PC-3 (cell line): Measurements from ENCODE around the gene RAB29. TPM values are rescaled to one million over a fixed set of nuclear protein-coding genes. Genes with fewer than 3 reads are reported as not detected.

Source experiments
- ATAC-seq: fragments of 200-7000 bp; cut with Tn5 transposase; 2 replicates; pipeline ENCODE4 v1.9.1; 2020; ENCODE audit warnings: mild to moderate bottlenecking, moderate library complexity
- BruUV-seq: library from RNA; stranded (reverse); fragments of 400-500 nt; replicated peaks from 2 replicates; lab custom pipeline; 2021; lab: Mats Ljungman, UMichigan
- CTCF ChIA-PET: fragments of 300-600 bp; sonication (Branson Sonifier 250); formaldehyde crosslinking; loops from one replicate; lab custom pipeline; 2022; ENCODE audit warnings: antibody characterized with exemption; lab: Charles Lee
- POLR2A ChIA-PET: fragments of 300-600 bp; sonication (Branson Sonifier 250); formaldehyde crosslinking; loops from one replicate; lab custom pipeline; 2022; ENCODE audit warnings: antibody characterized with exemption; ENCODE audit not compliant: unreplicated experiment; lab: Charles Lee
- DNase-seq: peaks from one replicate; pipeline ENCODE4 v3.0.0-alpha.2; 2015
- H2AFZ ChIP-seq: fragments of 300-600 bp; sonication (generic); 2 replicates; pipeline ENCODE4 v1.6.0; 2016; ENCODE audit warnings: antibody characterized with exemption, low read length
- H3F3A ChIP-seq: fragments of 300-600 bp; sonication (generic); one replicate; pipeline ENCODE4 v1.6.0; 2017; ENCODE audit warnings: antibody characterized with exemption, low read length, control low read depth, mild to moderate bottlenecking; ENCODE audit not compliant: unreplicated experiment
- H3K27ac ChIP-seq: fragments of 300-600 bp; sonication (generic); 2 replicates; pipeline ENCODE4 v1.5.1; 2016; ENCODE audit warnings: mild to moderate bottlenecking, low read length
- H3K27me3 ChIP-seq: fragments of 300-600 bp; sonication (generic); 2 replicates; pipeline ENCODE4 v1.6.1; 2016; ENCODE audit warnings: low read length, mixed read lengths
- H3K36me3 ChIP-seq: fragments of 300-600 bp; sonication (generic); 2 replicates; pipeline ENCODE4 v1.6.1; 2016; ENCODE audit warnings: low read depth, mixed run types, low read length, mixed read lengths
- H3K4me1 ChIP-seq: fragments of 300-600 bp; sonication (generic); 2 replicates; pipeline ENCODE4 v1.5.1; 2016; ENCODE audit warnings: low read length; ENCODE audit not compliant: insufficient read depth
- H3K4me2 ChIP-seq: fragments of 300-600 bp; sonication (generic); 2 replicates; pipeline ENCODE4 v1.6.0; 2016; ENCODE audit warnings: low read length
- H3K4me3 ChIP-seq: fragments of 300-600 bp; sonication (generic); 2 replicates; pipeline ENCODE4 v1.5.1; 2016; ENCODE audit warnings: mild to moderate bottlenecking, low read length, mixed read lengths
- H3K79me2 ChIP-seq: fragments of 300-600 bp; sonication (generic); 2 replicates; pipeline ENCODE4 v1.6.1; 2017; ENCODE audit warnings: low read length, mixed read lengths
- H3K9ac ChIP-seq: fragments of 300-600 bp; sonication (generic); 2 replicates; pipeline ENCODE4 v1.6.0; 2016; ENCODE audit warnings: mild to moderate bottlenecking, low read length
- H3K9me2 ChIP-seq: fragments of 300-600 bp; sonication (generic); replicated peaks from 2 replicates; pipeline ENCODE4 v1.6.1; 2016; ENCODE audit warnings: mixed run types, low read length, mixed read lengths
- H3K9me3 ChIP-seq: fragments of 300-600 bp; sonication (generic); 2 replicates; pipeline ENCODE4 v1.6.1; 2016; ENCODE audit warnings: low read length, mixed read lengths
- H4K20me1 ChIP-seq: fragments of 300-600 bp; sonication (generic); 2 replicates; pipeline ENCODE4 v1.6.1; 2016; ENCODE audit warnings: low read length, mixed read lengths
- EZH2 ChIP-seq: fragments of 300-600 bp; sonication (generic); IDR thresholded peaks from one replicate; pipeline ENCODE4 v1.6.1; 2017; ENCODE audit warnings: antibody characterized with exemption, mild to moderate bottlenecking, low read length; ENCODE audit not compliant: unreplicated experiment
- EZH2phosphoT487 ChIP-seq: fragments of 300-600 bp; sonication (generic); IDR thresholded peaks from 2 replicates; pipeline ENCODE4 v1.6.1; 2018; ENCODE audit warnings: mild to moderate bottlenecking, antibody characterized with exemption, low read length, borderline replicate concordance
- intact Hi-C: fragments of 100-400 bp; cut with micrococcal nuclease; formaldehyde crosslinking; loops from 2 replicates; pipeline ENCODE4 v1.9.0; 2023
- total RNA-seq: library from RNA; depleted of rRNA; stranded (reverse); fragments of >200 nt; gene quantifications from 2 replicates; pipeline ENCODE4 v1.2.3, GENCODE V29; 2014
- TF ChIP-seq, protein P1 (sequence below): fragments of 300-600 bp; sonication (generic); conservative IDR thresholded peaks from 2 replicates; pipeline ENCODE4 v1.5.1; 2017; ENCODE audit warnings: antibody characterized with exemption, low read depth, mild to moderate bottlenecking, low read length

Gene RAB29
- total RNA-seq, 1 experiment from 2014 or later, result 7.4 TPM

DNA sequence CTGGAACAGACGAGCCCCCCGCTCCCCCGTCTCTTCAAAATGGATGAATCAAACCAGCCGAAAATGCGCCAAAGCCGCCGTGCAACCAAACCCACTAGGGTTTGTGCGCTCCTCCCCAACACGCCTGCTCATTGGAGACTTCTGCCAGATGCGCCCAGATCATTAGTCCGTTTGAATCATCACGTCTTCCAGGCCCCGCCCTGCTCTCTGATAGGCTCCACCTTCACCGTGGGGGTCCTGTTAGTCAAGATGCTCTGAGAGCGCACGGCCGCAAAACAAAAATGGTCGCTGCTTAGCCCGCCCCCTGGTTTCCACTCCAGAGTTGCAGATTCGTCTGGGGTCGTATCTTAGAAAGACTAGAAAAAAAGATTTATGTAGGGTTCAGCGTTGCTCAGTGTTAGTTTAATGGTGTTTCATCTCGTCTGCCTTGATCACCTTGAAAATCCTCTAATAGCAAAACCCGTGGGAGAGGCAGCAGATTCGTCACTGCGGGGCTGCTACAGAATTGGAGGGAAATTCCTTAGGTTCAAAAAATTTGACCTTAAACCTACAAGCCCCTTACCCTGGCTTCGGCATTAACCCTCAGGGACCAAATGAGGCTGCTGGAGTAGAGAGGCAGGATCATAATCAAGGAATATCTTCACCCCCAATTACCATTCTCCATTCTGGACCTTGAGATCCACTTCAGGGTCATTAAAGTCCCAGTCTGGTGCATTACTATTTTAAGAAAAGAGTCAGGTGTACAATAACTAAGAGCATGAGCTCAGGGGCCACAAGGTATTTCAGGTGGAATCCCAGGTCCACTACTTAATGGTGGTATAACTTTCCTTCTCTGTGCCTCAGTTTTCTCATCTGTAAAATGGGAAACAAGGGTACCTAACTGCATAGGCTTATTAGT is 24.9 kb downstream of the RAB29 start, which contains the start of gene NUCKS1:
Gene NUCKS1 (minus strand): TSS at position 45 of the 898 bp plus-strand sequence. CDS start 209 bp downstream, outside the sequence.
- peaks cover 37% of the 10 kb centered on the region for H4K20me1 ChIP-seq
- DNase-seq, result peak; percentile 99
- peaks cover 25% of the 10 kb centered on the region for H3K4me1 ChIP-seq
- no peaks in the 10 kb centered on the region for H3K27me3 ChIP-seq
- CTCF ChIA-PET, result no interaction called here
- intact Hi-C loops, result loop anchor here (1.0 kb wide), 1 partner anchor 63 kb away; the partner anchor contains the start of gene SLC41A1
- peak within 1 kb of the TSS; percentile 81 for H3K27ac ChIP-seq
- H3K9me2 ChIP-seq, result no peaks in the 10 kb centered on the region
- H3K9ac ChIP-seq, result peak within 1 kb of the TSS; percentile 93
- TSS peak; percentile 85 for BruUV-seq
- H3F3A ChIP-seq, result no peaks in the 10 kb centered on the region
- TF ChIP-seq, protein P1, sequence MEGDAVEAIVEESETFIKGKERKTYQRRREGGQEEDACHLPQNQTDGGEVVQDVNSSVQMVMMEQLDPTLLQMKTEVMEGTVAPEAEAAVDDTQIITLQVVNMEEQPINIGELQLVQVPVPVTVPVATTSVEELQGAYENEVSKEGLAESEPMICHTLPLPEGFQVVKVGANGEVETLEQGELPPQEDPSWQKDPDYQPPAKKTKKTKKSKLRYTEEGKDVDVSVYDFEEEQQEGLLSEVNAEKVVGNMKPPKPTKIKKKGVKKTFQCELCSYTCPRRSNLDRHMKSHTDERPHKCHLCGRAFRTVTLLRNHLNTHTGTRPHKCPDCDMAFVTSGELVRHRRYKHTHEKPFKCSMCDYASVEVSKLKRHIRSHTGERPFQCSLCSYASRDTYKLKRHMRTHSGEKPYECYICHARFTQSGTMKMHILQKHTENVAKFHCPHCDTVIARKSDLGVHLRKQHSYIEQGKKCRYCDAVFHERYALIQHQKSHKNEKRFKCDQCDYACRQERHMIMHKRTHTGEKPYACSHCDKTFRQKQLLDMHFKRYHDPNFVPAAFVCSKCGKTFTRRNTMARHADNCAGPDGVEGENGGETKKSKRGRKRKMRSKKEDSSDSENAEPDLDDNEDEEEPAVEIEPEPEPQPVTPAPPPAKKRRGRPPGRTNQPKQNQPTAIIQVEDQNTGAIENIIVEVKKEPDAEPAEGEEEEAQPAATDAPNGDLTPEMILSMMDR, result no peak
- TF ChIP-seq EZH2phosphoT487 (no peak), EZH2 (no peak)
- peak within 1 kb of the TSS; percentile 97 for H2AFZ ChIP-seq
- peak within 1 kb of the TSS; percentile 91 for H3K4me2 ChIP-seq
- POLR2A ChIA-PET, result no interaction called here
- no peaks in the 10 kb centered on the region for H3K9me3 ChIP-seq
- peaks cover 44% of the 10 kb centered on the region for H3K79me2 ChIP-seq
- H3K36me3 ChIP-seq, result peaks cover 16% of the 10 kb centered on the region; the same call in 1 of the 2 replicates
- peak within 1 kb of the TSS; percentile 86 for H3K4me3 ChIP-seq
- ATAC-seq, result peak; percentile 78

DNA sequence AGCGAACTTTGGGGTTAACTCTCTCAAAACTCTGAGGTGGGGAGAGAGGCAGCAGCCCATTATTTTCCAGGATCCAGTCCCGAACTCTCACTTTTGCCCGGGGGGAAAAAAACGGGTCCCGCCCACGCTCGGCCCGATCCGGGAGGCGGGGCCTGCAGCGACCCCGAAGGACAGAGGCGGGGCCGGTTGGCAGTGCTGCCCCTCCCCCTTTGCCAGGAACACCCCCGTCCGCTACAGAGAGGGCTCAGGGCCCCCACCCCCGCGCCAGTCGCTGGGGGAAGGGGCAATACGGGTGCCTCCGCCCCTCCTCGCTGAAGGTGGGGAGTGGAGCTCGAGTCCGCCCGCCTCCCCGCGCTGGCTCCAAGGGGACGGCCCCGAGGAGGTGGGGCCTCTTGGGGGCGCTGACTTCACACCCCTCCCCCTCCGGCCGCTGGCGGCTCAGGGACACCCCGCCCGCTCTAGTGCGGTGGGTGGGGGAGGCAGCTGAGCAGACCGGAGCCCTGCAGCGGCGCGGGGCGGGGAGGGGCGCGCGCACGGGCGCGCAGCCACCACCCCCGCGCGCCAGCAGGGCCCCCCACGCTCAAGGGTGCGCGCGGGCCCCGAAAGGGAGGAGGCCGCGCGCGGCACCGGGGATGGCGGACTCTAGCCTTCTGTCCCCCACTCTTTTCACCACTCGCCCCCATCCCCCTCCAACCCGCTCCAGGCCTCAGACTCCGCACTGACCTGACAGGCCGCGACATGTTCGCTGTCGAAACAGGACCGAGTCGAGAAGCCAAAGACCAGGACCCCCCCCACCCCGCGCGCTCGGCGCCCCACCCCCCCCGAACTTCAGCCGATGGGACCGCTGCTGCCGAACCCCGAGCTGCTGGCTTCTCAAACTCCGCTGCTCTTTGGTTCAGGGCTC is 25.8 kb downstream of the RAB29 start:
- H3K36me3 ChIP-seq, result peaks cover 20% of the 10 kb centered on the region; the same call in 1 of the 2 replicates
- no peaks in the 10 kb centered on the region for H3K9me2 ChIP-seq
- H3K27ac ChIP-seq, result peak overlapping the region; percentile 81
- peaks cover 44% of the 10 kb centered on the region for H4K20me1 ChIP-seq
- no peaks in the 10 kb centered on the region for H3K9me3 ChIP-seq
- ATAC-seq, result peak; percentile 81
- peak; percentile 98 for DNase-seq
- H3K4me3 ChIP-seq, result peak overlapping the region; percentile 86
- TF ChIP-seq, protein P1, result no peak
- TF ChIP-seq EZH2phosphoT487, result no peak
- no peak for TF ChIP-seq EZH2
- peaks cover 53% of the 10 kb centered on the region for H3K79me2 ChIP-seq
- H3K4me2 ChIP-seq, result peak overlapping the region; percentile 91
- H3F3A ChIP-seq, result no peaks in the 10 kb centered on the region
- BruUV-seq, result no TSS peak
- peaks cover 25% of the 10 kb centered on the region for H3K4me1 ChIP-seq
- no peaks in the 10 kb centered on the region for H3K27me3 ChIP-seq
- intact Hi-C loops, result loop anchor here (1.0 to 5.0 kb wide), 2 partner anchors 37 to 64 kb away; partner anchors contain the start of gene SLC41A1
- POLR2A ChIA-PET, result interaction anchor here (0.7 kb wide), 2 partner anchors 206 to 228 kb away, joined by 3 to 5 read pairs; no protein-coding TSS in a partner anchor
- H2AFZ ChIP-seq, result peak overlapping the region; percentile 49
- peak overlapping the region; percentile 93 for H3K9ac ChIP-seq
- CTCF ChIA-PET, result no interaction called here
